IMR-90 (cell line): ENCODE measurements around the gene SYNGR4. TPM values are rescaled to one million over a fixed set of nuclear protein-coding genes. Genes with fewer than 3 reads are reported as not detected.

Experiments used
- polyA plus RNA-seq, 3 experiments: library from polyadenylated mRNA; depleted of rRNA; stranded (reverse); fragments of >200 nt; gene quantifications; 2 replicates each; pipeline ENCODE4 v1.2.3, GENCODE V29; 2012; ENCODE audit warnings: low replicate concordance in 1 of 3
- total RNA-seq: library from RNA; depleted of rRNA; stranded (reverse); fragments of >200 nt; gene quantifications from 2 replicates; pipeline ENCODE4 v1.2.3, GENCODE V29; 2012; rRNA removed

Gene SYNGR4
- total and polyA plus RNA-seq, 2 of the 4 experiments (the other 2 are of a cell fraction): not detected

Other genes starting within 250 kb of the SYNGR4 start
- gene LIG1, start 194.0 kb upstream of the SYNGR4 start, total RNA-seq: 24.9 and 30.8 TPM in 2 replicates
- 33.5 and 34.0 TPM in 2 replicates for gene LIG1, start 194.0 kb upstream of the SYNGR4 start, polyA plus RNA-seq (2012; rRNA removed)
- 0.54 and 0.56 TPM in 2 replicates for gene ZSWIM9, start 193.7 kb upstream of the SYNGR4 start, total RNA-seq
- gene ZSWIM9, start 193.7 kb upstream of the SYNGR4 start, polyA plus RNA-seq (2012; rRNA removed): 2.2 and 3.4 TPM in 2 replicates
- gene CARD8, start 108.5 kb upstream of the SYNGR4 start, total RNA-seq: 11.3 and 12.5 TPM in 2 replicates
- 11.8 and 15.5 TPM in 2 replicates for gene CARD8, start 108.5 kb upstream of the SYNGR4 start, polyA plus RNA-seq (2012; rRNA removed)
- gene ZNF114, start 94.3 kb upstream of the SYNGR4 start, total RNA-seq: 0.56 and 1.6 TPM in 2 replicates
- gene ZNF114, start 94.3 kb upstream of the SYNGR4 start, polyA plus RNA-seq (2012; rRNA removed): 0.20 and 0.24 TPM in 2 replicates
- 128 and 147 TPM in 2 replicates for gene EMP3, start 38.8 kb upstream of the SYNGR4 start, total RNA-seq
- 632 and 675 TPM in 2 replicates for gene EMP3, start 38.8 kb upstream of the SYNGR4 start, polyA plus RNA-seq (2012; rRNA removed)
- gene TMEM143, start 427 bp upstream of the SYNGR4 start, total RNA-seq: 1.1 and 1.3 TPM in 2 replicates
- 7.6 and 8.6 TPM in 2 replicates for gene TMEM143, start 427 bp upstream of the SYNGR4 start, polyA plus RNA-seq (2012; rRNA removed)
- 57.8 and 58.8 TPM in 2 replicates for gene KDELR1, start 27.2 kb downstream of the SYNGR4 start, total RNA-seq
- gene KDELR1, start 27.2 kb downstream of the SYNGR4 start, polyA plus RNA-seq (2012; rRNA removed): 171 and 180 TPM in 2 replicates
- gene GRIN2D, start 29.3 kb downstream of the SYNGR4 start, total RNA-seq: under 0.01 TPM in 2 replicates
- gene GRIN2D, start 29.3 kb downstream of the SYNGR4 start, polyA plus RNA-seq (2012; rRNA removed): 0.23 and 0.24 TPM in 2 replicates
- gene GRWD1, start 81.6 kb downstream of the SYNGR4 start, total RNA-seq: 22.0 and 32.5 TPM in 2 replicates
- 22.5 and 25.2 TPM in 2 replicates for gene GRWD1, start 81.6 kb downstream of the SYNGR4 start, polyA plus RNA-seq (2012; rRNA removed)
- gene KCNJ14, start 91.2 kb downstream of the SYNGR4 start, total RNA-seq: under 0.01 and 0.18 TPM in 2 replicates
- gene KCNJ14, start 91.2 kb downstream of the SYNGR4 start, polyA plus RNA-seq (2012; rRNA removed): 0.34 and 0.39 TPM in 2 replicates
- gene CYTH2, start 105.0 kb downstream of the SYNGR4 start, total RNA-seq: 35.8 and 38.3 TPM in 2 replicates
- 56.1 and 62.0 TPM in 2 replicates for gene CYTH2, start 105.0 kb downstream of the SYNGR4 start, polyA plus RNA-seq (2012; rRNA removed)
- 0.18 TPM in 1 of 2 replicates, not detected in the other for gene LMTK3, start 147.5 kb downstream of the SYNGR4 start, total RNA-seq
- gene LMTK3, start 147.5 kb downstream of the SYNGR4 start, polyA plus RNA-seq (2012; rRNA removed): 0.60 and 0.87 TPM in 2 replicates
- not detected in 2 replicates for gene SULT2B1, start 187.8 kb downstream of the SYNGR4 start, total RNA-seq
- 0.09 TPM in 1 of 2 replicates, not detected in the other for gene SULT2B1, start 187.8 kb downstream of the SYNGR4 start, polyA plus RNA-seq (2012; rRNA removed)
- gene SPACA4, start 242.4 kb downstream of the SYNGR4 start, total RNA-seq: not detected in 2 replicates
- not detected in 2 replicates for gene SPACA4, start 242.4 kb downstream of the SYNGR4 start, polyA plus RNA-seq (2012; rRNA removed)